GM21825 (cell line): ENCODE results near the gene NPY4R.
"Not testable (repeated sequence)": the region's sequence is repeated elsewhere in the genome, so short reads cannot be mapped to it uniquely, and the experiment has no call there.

ENCODE experiments used
- ATAC-seq: cut with Tn5 transposase; IDR thresholded peaks from one replicate; pipeline ENCODE4 v1.9.1; 2021; ENCODE audit warnings: mild to moderate bottlenecking, moderate library complexity; ENCODE audit not compliant: unreplicated experiment

NPY4R gene

GRCh38 chr10:46465765-46466164, at the start of gene NPY4R:
Gene NPY4R (minus strand): TSS chr10:46465958. CDS start chr10:46462635, 3,323 bp downstream.
- not testable (repeated sequence) for ATAC-seq

GRCh38 chr10:46515366-46515765, 49.6 kb upstream of the NPY4R start:
- no peak for ATAC-seq

GRCh38 chr10:46514899-46515298, 49.1 kb upstream of the NPY4R start:
- ATAC-seq = no peak

- ATAC-seq = no peak
Observed at GRCh38 chr10:46514431-46514861, 48.7 kb upstream of the NPY4R start.

DNA sequence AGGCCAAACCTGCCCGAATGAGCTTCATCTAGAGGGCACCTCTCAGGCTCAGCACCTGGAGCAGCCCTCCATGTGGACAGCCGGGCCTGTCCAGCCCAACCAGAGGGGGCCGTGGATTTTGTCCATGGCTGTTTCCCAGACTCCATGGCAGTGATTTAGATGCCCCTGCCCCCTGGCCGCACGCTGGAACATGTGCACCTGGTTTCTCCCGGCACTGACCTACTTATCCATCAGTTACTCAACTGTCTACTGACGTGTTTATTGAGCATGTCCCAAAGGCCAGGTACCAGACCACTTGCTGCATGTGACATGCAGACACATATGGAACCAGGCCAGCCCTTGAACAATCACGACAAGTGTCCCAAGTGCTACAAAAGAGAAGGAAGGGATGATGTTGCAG, 47.6 kb upstream of the NPY4R start:
- not testable (repeated sequence) for ATAC-seq

- ATAC-seq = not testable (repeated sequence)
Observed at GRCh38 chr10:46512725-46513124, 47.0 kb upstream of the NPY4R start.

DNA sequence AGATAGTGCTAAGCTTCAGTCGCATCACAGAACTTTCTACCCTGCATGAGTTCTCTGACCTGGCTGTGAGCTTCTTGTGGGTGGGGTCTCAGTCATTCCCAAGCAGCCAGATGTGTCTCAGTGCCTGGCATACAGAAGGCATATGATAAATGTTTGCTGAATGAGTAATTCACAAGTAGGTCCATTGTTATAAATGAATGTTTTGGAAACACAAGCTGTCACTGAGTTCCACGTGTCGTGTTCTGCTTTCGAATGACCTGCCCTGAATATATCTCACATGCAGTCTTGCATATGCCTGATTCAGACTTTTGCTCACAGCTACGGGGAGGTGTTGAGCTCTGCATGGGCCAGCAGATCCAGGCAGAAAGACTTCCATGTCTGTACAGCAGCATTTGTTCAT, 46.2 kb upstream of the NPY4R start:
- ATAC-seq = not testable (repeated sequence)

DNA sequence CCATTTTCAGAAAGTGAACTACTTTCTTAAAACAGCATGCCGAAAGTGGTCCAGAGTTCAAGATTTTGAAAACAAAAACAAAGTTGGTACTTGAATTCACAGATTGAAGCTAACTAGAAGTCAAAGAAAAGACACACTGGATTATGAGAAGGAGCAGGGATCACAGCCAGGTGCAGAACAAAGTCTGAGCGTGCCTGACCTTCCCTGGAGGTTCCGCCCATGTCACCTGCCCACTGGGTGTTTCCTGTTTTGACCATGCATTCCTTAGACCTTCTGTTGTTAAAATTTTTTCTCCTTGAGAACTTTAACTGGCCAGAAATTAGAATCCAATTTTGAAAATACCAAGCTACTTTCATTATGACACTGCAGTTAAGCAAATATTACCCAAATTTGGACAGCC, 34.2 kb upstream of the NPY4R start:
- ATAC-seq = not testable (repeated sequence)

DNA sequence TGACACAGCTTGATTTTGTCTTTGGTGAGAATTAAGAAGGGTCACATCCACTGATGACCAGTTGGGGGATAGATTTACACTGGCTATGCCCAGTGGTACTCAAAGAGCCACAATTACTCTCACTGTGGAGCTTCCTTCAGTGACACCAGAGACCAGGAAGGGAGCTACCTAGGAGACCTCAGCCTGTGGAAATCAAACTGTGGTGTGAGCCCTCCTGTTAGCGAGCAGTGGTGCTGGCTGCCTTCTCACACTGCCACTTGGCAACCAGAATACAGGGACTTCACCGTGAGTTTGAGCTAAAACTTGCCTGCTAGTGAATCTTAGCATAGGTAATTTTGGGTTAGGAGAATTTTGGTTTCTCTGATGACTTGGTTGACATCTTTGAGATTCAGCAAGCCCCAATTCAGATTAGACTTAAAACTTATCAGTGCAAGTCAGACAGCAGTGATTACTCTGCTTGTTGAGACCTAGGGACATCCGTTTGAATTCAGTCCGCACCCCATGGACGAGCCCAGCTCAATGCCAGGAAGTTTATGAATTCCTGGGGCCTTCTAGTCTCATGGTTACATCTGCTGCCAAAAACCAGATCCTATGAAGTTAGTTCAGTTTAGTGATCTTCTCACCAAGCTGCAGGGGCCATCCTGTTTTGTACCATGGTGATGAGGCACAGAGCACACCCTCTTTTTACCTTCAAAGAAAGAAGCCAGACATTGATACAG, 33.4 kb upstream of the NPY4R start:
- ATAC-seq = not testable (repeated sequence)

- ATAC-seq = not testable (repeated sequence)
Observed at GRCh38 chr10:46497878-46498277, 32.1 kb upstream of the NPY4R start.

DNA sequence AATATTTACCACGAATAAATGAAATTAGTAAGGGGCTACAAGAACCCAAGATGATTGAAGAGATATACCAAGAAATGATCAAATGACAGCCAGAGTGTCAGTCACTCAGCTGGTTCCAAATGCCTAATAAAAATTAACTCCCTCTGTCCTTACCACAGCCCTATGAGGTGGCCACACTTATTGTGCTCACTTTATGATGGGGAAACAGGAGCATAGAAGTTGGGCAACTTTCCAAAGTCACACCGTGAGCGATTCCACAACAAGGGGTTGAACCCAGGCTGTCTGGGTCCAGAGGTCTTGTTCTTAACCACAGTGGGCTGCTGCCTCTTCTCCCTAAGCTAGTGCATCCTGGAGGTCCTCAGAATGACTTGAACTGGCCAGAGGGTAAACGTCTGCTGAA, 31.6 kb upstream of the NPY4R start:
- ATAC-seq = not testable (repeated sequence)

DNA sequence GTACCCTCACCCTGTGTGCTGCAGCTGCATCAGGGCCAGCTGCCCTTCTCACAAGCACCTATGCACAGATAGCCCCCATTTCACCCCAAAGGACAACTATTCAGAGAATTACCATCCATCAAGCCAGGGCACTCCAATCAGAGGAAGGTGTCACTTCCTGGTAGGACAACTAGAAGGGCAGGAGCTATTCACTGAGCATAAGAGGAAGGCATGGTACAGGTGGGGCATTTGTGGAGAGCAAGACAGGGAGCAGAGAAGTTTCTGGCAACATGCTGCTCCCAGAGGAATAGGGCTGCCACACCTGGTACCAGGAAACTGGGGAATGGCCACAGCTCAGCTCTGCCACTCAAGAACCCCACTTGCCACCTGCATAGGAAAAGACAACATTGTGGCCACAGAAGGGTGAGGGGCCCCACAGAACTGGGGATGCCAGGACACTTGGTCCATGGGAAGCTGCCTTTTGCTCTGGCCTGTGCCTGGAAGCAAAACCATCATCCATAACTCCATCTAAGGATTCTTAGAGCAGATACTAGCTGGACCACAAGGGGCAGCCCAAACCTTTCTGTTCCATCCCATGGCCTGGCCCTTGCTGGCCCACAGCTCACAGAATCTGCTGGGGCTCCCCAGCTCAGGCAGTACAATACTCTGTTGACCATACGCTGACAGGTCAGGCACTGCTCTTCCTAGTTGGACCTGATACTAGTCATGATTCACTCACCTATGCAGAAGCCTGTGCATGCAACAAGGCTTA, 25.8 kb upstream of the NPY4R start:
- ATAC-seq = not testable (repeated sequence)

DNA sequence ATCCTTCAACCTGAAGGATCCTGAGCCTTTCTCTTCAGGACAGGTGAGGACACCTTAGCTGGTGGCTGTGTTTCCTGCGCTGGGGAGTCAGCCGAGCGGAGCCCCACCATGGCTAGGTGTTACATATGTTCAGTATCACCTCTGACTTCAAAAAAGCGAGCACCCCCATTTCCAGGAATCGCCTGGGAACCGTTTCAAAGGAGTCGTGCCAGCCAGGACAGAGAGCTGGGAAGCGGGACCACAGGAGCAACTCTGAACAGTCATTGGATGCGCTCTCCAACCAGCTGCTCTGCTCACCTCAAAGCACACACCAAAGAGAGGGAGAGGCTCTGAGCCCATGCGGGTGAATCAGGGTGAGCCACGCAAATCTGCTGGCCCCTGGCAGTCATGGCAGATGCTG, 24.5 kb upstream of the NPY4R start:
- ATAC-seq = not testable (repeated sequence)

DNA sequence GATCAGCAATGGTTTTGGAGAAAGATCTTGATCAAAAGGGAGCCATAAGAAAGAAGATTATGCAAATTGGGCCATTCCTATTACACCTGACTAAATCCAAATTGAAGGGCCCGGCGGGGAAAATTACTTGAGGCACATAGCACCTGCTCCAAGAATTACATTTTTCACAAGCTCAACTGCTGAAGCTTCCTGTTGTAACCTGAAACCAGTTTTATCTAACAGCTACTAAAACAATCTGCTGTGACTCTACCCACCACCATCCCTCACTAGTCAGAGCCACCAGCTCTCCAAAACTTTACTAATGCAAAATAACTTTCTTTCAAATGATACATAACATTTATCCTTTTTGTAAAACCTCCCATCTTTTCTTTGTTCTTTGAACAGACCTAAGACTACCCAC, 20.7 kb upstream of the NPY4R start:
- not testable (repeated sequence) for ATAC-seq

- not testable (repeated sequence) for ATAC-seq
Observed at GRCh38 chr10:46474746-46475320, 9.1 kb upstream of the NPY4R start.

- not testable (repeated sequence) for ATAC-seq
Observed at GRCh38 chr10:46473758-46474157, 8.0 kb upstream of the NPY4R start.

- not testable (repeated sequence) for ATAC-seq
Observed at GRCh38 chr10:46470134-46470533, 4.4 kb upstream of the NPY4R start.

GRCh38 chr10:46468119-46468809, 2.5 kb upstream of the NPY4R start:
- not testable (repeated sequence) for ATAC-seq

GRCh38 chr10:46463608-46464007, 2.1 kb downstream of the NPY4R start:
- ATAC-seq = not testable (repeated sequence)

- not testable (repeated sequence) for ATAC-seq
Observed at GRCh38 chr10:46462276-46462675, 3.5 kb downstream of the NPY4R start.

DNA sequence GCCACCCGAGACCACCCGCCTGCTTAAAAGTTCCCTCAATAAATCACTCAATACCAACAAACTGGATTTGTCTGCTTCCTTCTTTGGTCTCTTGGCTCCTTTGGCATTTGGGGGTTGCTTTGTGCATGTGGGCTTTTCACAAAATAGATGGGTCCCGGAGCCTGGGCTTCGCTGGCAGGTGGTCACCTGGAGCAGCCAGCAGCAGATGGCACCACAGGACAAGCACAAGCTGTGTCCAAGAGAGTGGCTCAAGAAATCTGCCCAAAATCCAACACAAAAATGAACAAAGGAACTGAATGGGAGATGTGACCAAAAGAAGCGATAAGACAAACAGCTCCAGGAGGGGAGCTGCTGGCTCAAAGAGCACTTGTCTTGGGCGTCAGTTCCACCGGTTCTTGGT, 6.2 kb downstream of the NPY4R start:
- not testable (repeated sequence) for ATAC-seq
